GM13977 (cell line): Measurements from ENCODE around the gene PCED1B.

Source experiments
- DNase-seq: peaks from one replicate; pipeline ENCODE4 v3.0.0; 2012; ENCODE audit warnings: low spot score
- CTCF ChIP-seq: IDR thresholded peaks from 2 replicates; pipeline ENCODE4 v1.5.1; 2012; ENCODE audit warnings: mild to moderate bottlenecking, control low read depth; ENCODE audit not compliant: insufficient read depth; ENCODE audit errors: extremely low read depth, missing control alignments
- in situ Hi-C: fragments of 300-500 bp; cut with MboI; formaldehyde crosslinking; loops from one replicate; pipeline ENCODE4 v1.12.0; 2022; ENCODE audit warnings: low sequenced_read_pairs, low pct_unique_long_range_greater_than_20kb, mixed read lengths, inconsistent platforms; ENCODE audit not compliant: unreplicated experiment

The PCED1B gene

GRCh38 chr12:47107926-47108325, 28.5 kb downstream of the PCED1B start:
- in situ Hi-C loops, result no loop called here
- no peak for TF ChIP-seq CTCF
- no peak for DNase-seq

GRCh38 chr12:47110011-47110541, 30.7 kb downstream of the PCED1B start:
- in situ Hi-C loops, result no loop called here
- DNase-seq, result no peak
- TF ChIP-seq CTCF, result no peak

GRCh38 chr12:47110718-47111391, 31.4 kb downstream of the PCED1B start:
- in situ Hi-C loops, result no loop called here
- no peak for DNase-seq
- no peak for TF ChIP-seq CTCF

- DNase-seq, result no peak
- no peak for TF ChIP-seq CTCF
- in situ Hi-C loops, result no loop called here
Measured at GRCh38 chr12:47111392-47111778, 32.0 kb downstream of the PCED1B start.

GRCh38 chr12:47111854-47112253, 32.4 kb downstream of the PCED1B start:
- in situ Hi-C loops, result no loop called here
- DNase-seq, result no peak
- no peak for TF ChIP-seq CTCF

GRCh38 chr12:47112679-47113078, 33.3 kb downstream of the PCED1B start:
- in situ Hi-C loops, result no loop called here
- no peak for DNase-seq
- no peak for TF ChIP-seq CTCF
